GM19395 (cell line): ENCODE measurements around the gene VAV3.
"Not testable (repeated sequence)": the region's sequence is repeated elsewhere in the genome, so short reads cannot be mapped to it uniquely, and the experiment has no call there.

ENCODE experiments used
- ATAC-seq: cut with Tn5 transposase; IDR thresholded peaks from one replicate; pipeline ENCODE4 v1.9.1; 2021; ENCODE audit warnings: mild to moderate bottlenecking, moderate library complexity; ENCODE audit not compliant: unreplicated experiment

VAV3 gene

DNA sequence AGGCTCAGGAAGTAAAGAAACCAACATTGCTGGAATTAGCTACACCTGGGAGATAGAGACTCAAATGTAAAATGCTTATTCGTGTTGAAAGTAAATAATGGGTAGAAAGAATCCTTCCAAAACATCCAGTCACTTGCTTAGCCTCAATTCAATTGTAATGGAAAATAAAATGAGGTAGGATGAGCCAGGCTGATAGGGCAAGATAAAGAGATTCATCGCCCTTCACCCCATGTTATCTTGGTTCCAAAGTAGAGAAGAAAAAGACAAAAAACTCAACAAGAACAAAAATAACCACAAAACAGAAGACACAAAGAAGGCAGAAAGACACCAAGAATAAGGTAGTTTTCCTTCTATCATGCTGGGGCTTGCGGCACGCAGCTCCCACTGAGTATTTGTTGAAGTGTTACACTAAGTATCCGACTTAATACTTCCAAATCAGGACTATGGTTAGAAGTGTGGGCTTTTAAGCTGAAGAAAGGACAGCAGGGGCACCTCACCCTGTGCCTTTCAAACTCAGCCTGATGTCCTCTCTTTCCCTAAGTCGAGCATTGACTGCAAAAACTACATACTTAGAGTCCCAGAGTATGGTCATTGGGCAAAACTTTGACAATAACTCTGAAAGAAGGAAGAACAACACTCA is 202.1 kb downstream of the VAV3 start:
- ATAC-seq = no peak

DNA sequence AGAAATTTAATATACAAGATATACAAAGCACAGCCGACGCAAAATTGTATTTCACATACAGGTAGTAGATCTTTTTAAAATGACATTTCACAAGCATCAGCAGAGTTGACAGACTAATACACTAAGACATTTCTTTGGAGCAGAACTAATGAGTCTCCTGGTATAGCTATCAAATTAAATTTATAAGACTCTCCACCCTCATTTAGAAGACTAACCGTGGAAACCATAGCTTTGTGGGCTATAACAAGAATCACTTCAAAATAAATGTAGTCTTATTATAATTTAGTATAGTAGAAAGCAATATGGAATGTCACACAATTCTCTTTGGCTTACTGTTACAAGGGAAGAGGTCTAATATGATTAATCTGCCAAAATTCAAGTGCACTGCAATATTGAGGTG is 204.9 kb downstream of the VAV3 start:
- no peak for ATAC-seq

DNA sequence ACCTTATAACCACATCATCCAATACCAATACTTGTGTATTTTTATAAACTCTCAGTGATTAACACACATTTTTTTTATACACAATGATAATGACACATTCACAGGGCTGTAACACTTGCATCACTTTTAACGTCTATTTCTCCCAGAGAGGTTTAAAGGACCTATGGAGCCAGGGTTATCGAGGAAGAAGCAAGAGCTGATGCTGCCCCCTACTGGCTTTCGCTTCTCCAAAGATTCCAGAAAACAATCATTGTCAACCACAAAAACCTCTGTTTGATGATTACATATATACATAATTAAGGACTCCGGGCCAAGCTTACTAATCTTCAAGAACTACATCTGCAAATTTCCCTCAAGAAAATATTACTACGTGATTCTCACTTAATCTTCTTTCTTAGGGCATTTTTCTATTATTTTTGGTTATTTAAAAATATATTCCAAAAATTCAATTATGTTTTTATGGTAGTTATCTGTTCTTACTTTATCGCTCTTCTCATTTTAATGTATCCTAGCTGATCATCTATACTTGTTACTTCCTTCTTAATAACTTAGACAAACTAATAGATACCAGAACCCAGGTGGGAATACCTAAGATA is 214.5 kb downstream of the VAV3 start:
- no peak for ATAC-seq

DNA sequence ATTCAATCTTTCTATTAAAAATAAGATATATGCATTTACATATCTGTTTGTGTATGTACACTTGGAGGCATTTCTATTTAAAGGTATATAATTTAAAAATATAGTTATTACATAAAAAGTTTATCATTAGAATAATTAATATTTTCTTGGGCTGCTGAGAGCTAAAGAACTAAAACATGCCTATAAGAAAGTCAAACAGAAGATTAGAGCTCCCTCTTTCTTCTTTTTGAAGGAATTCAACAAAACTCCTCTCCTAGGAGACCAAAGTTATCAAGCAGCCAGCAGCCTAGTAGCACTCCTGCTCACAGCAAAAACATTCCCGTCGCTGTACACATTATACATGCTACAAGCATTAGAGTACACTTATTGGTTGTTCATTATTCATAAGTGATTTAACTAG is 216.4 kb downstream of the VAV3 start:
- no peak for ATAC-seq

DNA sequence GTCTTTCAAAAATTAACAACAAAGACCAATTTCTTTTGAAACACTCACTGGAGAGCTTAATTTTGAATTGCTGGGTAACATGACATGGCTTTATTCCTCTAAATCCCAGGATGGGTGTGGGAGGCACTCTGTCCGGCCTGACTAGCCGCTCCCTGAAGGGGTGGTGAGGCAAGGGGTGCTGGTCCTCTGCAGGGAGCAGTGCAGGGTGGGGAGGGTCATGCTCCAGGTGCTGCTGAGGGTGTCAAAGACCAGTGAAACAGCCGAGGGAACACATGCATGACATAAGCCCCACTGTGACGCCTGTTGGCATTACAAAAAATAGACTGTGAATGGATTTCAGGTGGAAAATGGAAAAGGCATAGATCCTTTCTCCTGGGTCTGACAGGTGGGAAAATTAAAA is 223.7 kb downstream of the VAV3 start:
- no peak for ATAC-seq

DNA sequence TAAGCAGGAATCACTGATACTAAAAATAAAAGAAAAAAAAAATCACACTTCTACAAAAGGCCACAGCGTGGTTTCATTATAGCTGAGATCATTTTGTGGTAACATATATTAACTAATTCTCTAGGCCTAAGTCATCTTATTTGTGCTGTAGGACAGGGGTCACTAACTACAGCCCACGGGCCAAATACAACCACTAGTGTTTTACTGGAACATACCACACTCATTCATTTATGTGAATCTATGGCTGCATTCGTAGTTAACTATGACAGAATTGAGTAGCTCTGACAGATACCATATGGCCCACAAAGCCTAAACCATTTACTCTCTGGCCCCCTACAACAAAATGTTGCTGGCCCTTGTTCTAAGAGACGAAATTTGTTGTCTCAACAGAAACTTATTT is 224.4 kb downstream of the VAV3 start:
- ATAC-seq = no peak

DNA sequence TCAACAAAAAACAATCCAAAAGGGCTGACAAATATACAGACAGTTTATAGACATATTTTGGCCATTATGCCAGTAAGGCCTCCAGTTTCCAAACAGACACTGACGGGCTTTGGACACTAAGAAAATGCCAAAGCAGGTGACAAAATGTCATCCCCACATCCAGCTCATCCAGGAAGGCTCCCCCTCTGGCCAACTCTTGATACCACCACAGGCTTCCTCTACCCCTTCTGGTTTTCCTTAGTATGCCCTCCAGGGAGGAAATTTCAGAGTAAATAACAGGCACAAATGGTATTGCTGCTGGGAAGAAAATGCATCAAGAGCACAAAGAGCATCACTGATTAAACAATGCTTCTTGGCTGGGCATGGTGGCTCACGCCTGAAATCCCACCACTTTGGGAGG is 225.3 kb downstream of the VAV3 start:
- no peak for ATAC-seq

DNA sequence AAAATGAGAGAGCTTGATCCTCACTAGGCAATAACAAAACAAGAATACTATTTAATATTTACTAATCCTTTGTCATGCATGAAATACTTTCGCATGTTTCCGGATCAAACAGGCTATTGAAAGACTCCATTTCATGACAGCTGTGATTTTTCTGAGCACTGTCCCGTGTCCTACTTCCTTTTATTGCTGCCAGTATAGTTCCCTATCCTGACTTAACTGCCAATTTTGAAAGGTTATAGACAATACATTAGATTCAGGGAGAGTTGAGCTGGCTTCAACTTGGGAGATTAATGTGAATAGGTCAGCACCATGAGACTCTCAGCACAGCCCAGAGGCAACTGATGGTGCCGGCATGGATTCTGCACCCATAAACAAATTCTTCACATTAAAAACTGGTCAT is 225.8 kb downstream of the VAV3 start:
- ATAC-seq = no peak

DNA sequence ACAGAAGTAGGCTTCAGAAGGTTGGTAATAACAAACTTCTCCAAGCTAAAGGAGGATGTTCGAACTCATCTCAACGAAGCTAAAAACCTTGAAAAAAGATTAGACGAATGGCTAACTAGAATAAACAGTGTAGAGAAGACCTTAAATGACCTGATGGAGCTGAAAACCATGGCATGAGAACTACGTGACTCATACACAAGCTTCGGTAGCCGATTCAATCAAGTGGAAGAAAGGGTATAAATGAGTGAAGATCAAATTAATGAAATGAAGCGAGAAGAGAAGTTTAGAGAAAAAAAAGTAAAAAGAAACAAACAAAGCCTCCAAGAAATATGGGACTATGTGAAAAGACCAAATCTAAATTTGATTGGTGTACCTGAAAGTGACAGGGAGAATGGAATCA is 231.6 kb downstream of the VAV3 start:
- not testable (repeated sequence) for ATAC-seq

DNA sequence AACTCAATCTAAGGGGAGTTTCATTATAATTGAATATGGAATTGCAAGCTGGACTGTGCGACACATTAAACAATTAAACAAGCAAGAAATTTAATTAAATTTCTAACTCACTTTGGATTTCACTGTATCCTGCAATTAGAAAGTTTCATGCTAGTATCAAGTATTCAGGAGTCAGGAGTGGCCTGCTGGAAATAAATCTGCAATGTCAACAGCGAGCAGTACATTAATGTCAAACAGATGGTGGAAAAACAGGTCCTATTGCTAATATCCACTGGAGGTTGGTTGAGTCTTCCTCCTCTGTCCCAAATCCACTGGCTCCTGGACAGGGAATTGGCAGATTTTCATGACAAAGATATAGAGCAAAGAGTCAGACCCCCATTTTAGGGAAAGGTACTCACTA is 237.1 kb downstream of the VAV3 start:
- ATAC-seq = no peak

DNA sequence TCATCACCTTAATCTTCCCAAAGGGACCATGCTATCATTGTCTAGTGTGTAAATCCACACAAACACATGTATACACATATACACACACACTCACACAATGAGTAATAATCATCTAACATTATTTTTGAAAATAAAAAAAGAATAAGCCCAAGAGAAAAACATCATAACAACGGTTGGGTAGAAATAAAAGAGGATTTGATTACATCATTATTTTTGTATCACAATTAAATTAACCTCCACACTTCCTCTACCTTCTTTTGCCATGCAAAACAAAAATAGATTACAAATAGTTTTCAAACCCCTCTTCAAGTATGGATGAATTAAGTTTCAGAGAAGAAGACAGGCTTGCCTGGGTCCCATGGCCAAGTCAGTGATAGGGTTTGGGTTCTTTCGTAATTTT is 238.1 kb downstream of the VAV3 start:
- ATAC-seq = no peak

DNA sequence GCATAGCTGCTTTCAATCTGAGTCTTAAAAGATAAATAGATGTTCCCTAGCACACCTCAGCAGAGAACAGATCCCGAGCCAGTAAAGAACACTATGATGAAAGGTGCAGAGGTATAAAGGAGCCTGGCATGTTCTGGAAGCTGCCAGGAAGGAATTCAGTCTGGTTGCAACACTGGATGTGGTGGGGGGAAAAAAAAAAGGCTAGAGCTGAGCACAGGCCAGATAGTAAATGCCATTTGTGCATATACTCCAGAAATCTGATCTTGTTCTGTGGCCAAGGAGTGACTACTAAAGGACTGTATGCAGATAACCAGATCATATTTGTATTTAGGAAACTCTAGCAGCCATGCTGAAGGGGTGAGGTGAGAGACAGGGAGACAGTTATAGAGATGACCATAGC is 240.3 kb downstream of the VAV3 start:
- no peak for ATAC-seq

DNA sequence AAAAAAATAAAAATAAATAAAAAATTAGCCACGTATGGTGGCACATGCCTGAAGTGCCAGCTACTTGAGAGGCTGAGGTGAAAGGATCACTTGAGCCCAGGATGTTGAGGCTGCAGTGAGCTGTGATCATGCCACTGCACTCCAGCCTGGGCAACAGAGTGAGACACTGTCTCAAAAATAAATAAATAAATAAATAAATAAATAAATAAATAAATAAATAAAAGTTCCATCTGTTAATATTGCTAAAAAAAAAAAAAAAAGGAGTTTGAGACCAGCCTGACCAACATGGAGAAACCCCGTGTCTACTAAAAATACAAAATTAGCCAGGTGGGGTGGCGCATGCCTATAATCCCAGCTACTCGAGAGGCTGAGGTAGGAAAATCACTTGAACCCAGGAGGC is 244.8 kb downstream of the VAV3 start:
- not testable (repeated sequence) for ATAC-seq

DNA sequence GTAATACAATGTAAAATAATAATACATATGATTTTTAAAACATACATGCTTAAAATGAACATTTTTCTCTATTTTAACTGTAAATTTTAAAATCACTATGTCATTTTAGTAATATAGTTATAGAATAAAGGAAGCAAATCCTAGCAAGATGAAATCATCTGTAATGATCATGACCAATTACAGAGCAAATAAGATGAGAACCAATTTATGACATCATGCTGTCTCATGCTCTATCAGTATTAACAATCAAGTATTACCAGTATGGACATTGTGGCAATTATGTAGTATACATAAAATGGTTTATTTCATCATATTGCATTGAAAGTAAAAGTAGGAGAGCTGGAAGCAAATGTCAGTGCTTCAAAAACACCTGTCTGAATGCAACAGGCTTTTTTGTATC is 255.0 kb downstream of the VAV3 start:
- no peak for ATAC-seq

DNA sequence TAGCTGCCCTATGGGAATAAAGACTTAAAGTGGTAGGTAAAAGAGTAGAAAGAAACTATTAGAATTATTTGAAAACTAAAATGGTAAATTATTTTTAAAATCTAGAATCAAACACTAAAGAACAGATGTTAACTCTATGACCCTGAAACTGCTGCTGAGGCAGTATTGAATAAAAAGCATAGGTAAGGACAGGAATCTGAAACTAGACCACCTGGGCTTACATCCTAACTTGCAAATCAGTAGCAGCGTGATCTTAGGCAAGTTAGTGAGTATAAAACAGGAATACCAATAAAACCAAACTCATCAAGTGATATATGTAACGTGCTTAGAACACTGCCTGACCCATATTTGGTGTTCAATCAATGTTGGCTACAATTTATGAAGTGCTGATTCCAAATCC is 257.9 kb downstream of the VAV3 start:
- no peak for ATAC-seq

DNA sequence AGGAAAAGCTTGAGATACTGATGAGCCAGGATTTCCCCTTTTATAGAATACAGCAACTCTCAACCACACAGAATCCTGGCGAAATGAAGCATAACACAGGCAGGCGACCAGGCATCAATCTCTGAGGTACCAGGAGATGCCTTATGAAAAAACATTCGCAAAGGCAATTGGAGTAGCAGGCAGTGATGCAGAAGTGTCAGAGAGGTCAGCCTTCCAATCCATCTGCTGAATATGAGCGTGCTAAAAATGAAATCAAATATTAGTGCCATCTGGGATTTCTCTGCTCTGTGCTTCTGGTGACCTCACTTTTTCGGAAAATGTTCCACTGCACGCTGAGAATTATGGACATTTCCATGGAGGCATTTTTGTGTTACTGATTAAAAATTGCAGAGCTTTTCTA is 258.8 kb downstream of the VAV3 start:
- no peak for ATAC-seq

DNA sequence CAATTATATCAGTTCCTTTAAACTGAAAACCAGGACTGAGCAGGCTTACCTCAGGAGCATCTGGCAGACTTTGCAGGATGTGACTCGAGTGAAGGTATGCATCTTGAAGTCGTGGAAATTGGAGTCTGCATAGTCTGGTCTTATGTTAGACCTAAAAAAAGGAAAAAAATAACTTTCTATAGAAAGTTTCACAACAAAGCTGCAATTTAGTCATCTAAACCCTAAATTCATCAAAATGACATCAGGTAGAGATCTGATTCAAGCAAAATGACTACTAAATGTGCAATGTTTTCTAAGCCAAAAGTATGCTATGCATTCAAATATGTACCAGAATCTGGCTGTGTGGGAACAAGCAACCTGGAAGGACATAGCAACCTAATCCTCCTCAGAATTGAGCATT is 260.1 kb downstream of the VAV3 start:
- ATAC-seq = no peak

DNA sequence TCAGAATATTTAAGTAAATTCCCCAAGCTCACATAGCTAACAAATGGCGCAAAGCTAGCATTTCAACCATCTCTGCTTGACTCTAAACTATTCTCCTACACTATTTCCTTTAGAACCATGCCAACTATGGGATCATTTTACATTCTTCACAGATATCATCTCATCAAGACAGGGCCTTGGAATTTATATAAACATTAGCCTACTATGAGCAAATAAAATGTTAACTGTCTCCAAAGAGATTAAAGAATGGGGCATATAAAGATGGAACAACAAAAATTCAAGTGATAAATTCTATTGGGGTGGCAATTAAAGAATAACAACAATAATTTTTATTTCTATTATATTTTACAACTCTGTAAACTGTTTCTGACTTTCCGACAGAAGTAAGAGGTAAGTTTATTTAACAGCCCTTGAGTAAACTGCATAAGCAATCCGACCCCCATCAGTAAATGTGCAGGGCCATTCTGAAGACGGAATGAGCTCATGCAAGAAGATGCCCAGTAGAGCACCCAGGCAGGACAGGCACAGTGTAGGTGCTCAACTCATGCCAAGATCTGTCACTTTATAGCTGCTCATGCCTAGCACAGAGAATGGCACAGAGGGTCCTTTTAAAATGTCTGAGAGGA is 261.9 kb downstream of the VAV3 start:
- ATAC-seq = no peak

DNA sequence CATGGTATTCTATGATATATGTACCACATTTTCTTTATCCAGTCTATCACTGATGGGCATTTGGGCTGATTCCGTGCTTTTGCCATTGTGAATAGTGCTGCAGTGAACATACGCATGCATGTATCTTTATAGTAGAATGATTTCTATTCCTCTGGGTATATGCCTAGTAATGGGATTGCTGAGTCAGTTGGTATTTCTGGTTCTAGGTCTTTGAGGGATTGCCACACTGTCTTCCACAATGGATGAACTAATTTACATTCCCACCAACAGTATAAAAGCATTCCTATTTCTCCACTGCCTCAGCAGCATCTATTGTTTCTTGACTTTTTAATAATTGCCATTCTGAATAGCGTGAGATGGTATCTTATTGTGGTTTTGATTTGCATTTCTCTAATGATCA is 264.3 kb downstream of the VAV3 start:
- not testable (repeated sequence) for ATAC-seq

DNA sequence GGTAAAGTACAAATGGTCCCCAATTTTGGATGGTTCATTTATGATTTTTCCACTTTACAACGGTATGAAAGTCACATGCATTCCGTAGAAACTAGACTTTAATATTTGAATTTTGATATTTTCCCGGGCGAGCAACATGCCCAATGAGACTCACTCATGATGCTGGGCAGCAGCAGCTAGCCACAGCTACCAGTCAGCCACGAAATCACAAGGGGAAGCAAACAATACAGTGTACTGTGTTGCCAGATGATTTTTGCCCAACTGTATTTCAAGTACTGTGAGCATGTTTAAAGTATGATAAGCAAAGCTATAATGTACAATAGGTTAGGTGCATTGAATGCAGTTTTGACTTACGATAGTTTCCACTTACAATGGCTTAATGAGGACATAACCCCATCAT is 266.8 kb downstream of the VAV3 start:
- no peak for ATAC-seq

DNA sequence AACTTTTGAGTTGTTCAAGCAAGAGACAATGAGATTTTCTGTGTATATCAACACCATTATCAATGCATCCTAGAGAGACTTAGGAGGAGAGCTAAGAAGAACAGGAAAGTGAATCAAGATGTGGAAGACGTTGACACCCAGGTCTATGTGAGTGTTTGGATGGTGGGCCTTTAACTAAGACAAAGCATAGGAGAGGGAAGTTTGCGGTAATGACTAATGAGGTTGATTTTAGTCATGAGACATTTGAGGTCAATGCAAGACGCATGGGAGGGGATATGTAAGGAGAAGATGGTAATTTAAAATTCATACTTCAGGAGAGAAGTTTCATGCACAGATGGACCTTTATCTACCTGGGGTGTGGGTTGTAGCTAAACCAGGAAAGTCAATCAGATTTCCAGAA is 269.6 kb downstream of the VAV3 start:
- no peak for ATAC-seq

DNA sequence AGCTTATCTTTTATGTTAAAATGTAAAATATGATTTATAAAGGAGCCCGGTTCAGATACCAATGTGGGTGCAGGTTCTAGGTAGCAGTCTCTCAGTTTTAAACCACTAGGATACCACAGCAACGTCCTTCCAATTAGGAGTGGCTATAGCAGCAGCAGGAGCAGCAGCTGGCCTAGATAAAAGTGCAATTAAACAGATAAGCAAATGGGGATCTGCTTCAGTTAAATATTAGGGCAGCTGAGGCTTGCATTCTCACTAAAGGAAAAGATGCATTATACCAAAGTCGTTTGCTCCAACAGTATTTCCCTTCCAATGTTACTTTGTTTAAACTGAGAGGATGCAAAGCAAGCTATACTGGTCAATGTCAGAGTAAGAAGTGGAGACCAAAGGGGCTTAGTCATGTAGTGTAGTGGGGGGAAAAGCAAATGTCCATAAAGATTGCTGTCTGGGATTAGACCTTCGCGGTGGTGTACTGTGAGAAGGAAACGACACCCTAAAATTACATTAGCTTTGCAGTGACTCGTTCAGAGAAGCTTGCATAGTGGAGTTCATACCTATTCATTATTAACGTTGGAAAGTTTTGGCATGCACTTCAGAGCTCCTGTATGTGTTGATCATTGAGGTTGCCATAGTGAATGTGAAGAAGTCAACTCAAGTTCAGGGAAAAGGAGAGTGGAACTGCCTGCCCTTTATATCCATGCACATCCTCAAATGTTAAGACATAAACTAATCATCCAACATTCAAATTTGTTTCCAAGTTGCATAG is 272.2 kb downstream of the VAV3 start:
- ATAC-seq = no peak
